Fibroblast of peridontal ligament (primary cell): ENCODE results near the gene ST6GALNAC3.
A peak's percentile ranks its signal among the peaks of the same experiment; 100 is the strongest.

Experiments
- DNase-seq: peaks from one replicate; pipeline ENCODE4 v3.0.0-alpha.2; 2010; ENCODE audit errors: extremely low read depth

ST6GALNAC3 gene

GRCh38 chr1:76287917-76288316, 213.4 kb downstream of the ST6GALNAC3 start:
- no peak for DNase-seq

- no peak for DNase-seq
Measured at GRCh38 chr1:76288758-76289483, 214.4 kb downstream of the ST6GALNAC3 start.

GRCh38 chr1:76289692-76290091, 215.1 kb downstream of the ST6GALNAC3 start:
- no peak for DNase-seq

- DNase-seq: no peak
Measured at GRCh38 chr1:76290271-76290670, 215.7 kb downstream of the ST6GALNAC3 start.

- peak; percentile 8 for DNase-seq
Measured at GRCh38 chr1:76291191-76291590, 216.6 kb downstream of the ST6GALNAC3 start.

GRCh38 chr1:76291737-76292136, 217.2 kb downstream of the ST6GALNAC3 start:
- DNase-seq: no peak

GRCh38 chr1:76292418-76293184, 218.1 kb downstream of the ST6GALNAC3 start:
- DNase-seq: no peak

- no peak for DNase-seq
Measured at GRCh38 chr1:76293831-76294230, 219.3 kb downstream of the ST6GALNAC3 start.

- DNase-seq: no peak
Measured at GRCh38 chr1:76294482-76295194, 220.1 kb downstream of the ST6GALNAC3 start.

- no peak for DNase-seq
Measured at GRCh38 chr1:76298399-76298798, 223.9 kb downstream of the ST6GALNAC3 start.

GRCh38 chr1:76299036-76299435, 224.5 kb downstream of the ST6GALNAC3 start:
- no peak for DNase-seq

- DNase-seq: no peak
Measured at GRCh38 chr1:76300556-76300955, 226.0 kb downstream of the ST6GALNAC3 start.

- peak; percentile 41 for DNase-seq
Measured at GRCh38 chr1:76302711-76303339, 228.3 kb downstream of the ST6GALNAC3 start.

- DNase-seq: no peak
Measured at GRCh38 chr1:76303340-76303717, 228.8 kb downstream of the ST6GALNAC3 start.

- DNase-seq: no peak
Measured at GRCh38 chr1:76313304-76313703, 238.8 kb downstream of the ST6GALNAC3 start.

- no peak for DNase-seq
Measured at GRCh38 chr1:76314730-76315129, 240.2 kb downstream of the ST6GALNAC3 start.

GRCh38 chr1:76317299-76317900, 242.9 kb downstream of the ST6GALNAC3 start:
- DNase-seq: no peak

- peak; percentile 87 for DNase-seq
Measured at GRCh38 chr1:76330991-76331603, 256.6 kb downstream of the ST6GALNAC3 start.

GRCh38 chr1:76335882-76336281, 261.3 kb downstream of the ST6GALNAC3 start:
- DNase-seq: peak; percentile 4

- DNase-seq: peak; percentile 86
Measured at GRCh38 chr1:76336931-76337371, 262.4 kb downstream of the ST6GALNAC3 start.
